ENCODE results near the gene SNAPC3.
"Not testable (repeated sequence)": the region's sequence is repeated elsewhere in the genome, so short reads cannot be mapped to it uniquely, and the experiment has no call there.

SNAPC3 gene

GRCh38 chr9:15420796-15421195 lies 1.9 kb upstream of the SNAPC3 start:
- TF ChIP-seq, protein P1, sequence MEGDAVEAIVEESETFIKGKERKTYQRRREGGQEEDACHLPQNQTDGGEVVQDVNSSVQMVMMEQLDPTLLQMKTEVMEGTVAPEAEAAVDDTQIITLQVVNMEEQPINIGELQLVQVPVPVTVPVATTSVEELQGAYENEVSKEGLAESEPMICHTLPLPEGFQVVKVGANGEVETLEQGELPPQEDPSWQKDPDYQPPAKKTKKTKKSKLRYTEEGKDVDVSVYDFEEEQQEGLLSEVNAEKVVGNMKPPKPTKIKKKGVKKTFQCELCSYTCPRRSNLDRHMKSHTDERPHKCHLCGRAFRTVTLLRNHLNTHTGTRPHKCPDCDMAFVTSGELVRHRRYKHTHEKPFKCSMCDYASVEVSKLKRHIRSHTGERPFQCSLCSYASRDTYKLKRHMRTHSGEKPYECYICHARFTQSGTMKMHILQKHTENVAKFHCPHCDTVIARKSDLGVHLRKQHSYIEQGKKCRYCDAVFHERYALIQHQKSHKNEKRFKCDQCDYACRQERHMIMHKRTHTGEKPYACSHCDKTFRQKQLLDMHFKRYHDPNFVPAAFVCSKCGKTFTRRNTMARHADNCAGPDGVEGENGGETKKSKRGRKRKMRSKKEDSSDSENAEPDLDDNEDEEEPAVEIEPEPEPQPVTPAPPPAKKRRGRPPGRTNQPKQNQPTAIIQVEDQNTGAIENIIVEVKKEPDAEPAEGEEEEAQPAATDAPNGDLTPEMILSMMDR (IDR thresholded peaks at IDR 0.05; ENCODE audit: borderline replicate concordance, control extremely low read depth, extremely low read depth, insufficient read depth, missing control alignments): no peak
- no peak for DNase-seq (ENCODE audit: low spot score)
- in situ Hi-C loops (cut with MboI; ENCODE audit: low sequenced_read_pairs, unreplicated experiment): loop anchor here (25.0 kb wide), 1 partner anchor 133 kb away; no protein-coding TSS in a partner anchor

DNA sequence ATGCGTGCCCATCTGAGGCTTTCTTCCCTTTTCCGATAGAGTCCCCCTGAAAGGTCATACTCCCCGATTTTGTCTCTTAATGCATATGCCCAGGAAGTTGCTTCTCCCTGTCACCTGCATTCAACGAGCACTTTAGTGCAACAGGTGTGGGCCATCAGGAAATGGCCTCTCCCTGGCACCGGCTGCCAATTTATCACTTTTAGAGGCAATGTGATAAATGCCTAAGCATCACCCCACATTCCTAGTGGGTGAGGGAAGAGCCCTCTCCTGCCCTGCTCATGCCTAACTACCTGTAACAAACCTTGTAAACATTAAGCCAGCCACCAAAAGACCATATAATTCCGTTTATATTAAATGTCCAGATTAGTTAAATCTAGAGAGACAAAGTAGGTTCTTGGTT lies 1.1 kb upstream of the SNAPC3 start:
- in situ Hi-C loops (cut with MboI; ENCODE audit: low sequenced_read_pairs, unreplicated experiment): loop anchor here (25.0 kb wide), 1 partner anchor 134 kb away; no protein-coding TSS in a partner anchor
- TF ChIP-seq, protein P1 (IDR thresholded peaks at IDR 0.05; ENCODE audit: borderline replicate concordance, control extremely low read depth, extremely low read depth, insufficient read depth, missing control alignments): no peak
- DNase-seq (ENCODE audit: low spot score): no peak

DNA sequence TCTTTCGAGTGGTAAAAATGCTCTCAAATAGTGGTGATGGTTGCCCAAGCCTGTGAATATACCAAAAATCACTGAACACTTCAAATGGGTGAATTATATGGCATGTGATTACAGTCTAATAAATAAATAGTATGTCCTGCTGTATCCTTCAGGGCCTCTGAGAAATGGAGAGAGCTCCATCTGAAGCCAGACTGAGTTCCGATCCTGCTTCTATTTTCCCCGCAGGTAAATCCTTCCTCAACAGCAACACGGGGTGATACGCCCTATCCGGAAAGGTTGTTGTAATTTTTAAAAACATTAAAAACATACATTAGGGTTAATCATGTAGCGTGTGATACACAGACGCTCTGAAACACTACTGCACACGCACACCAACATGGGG lies 695 bp upstream of the SNAPC3 start:
- in situ Hi-C loops (cut with MboI; ENCODE audit: low sequenced_read_pairs, unreplicated experiment): loop anchor here (25.0 kb wide), 1 partner anchor 135 kb away; no protein-coding TSS in a partner anchor
- TF ChIP-seq, protein P1 (IDR thresholded peaks at IDR 0.05; ENCODE audit: borderline replicate concordance, control extremely low read depth, extremely low read depth, insufficient read depth, missing control alignments): no peak
- DNase-seq (ENCODE audit: low spot score): no peak

- no peak for DNase-seq (ENCODE audit: low spot score)
- in situ Hi-C loops (cut with MboI; ENCODE audit: low sequenced_read_pairs, unreplicated experiment): loop anchor here (25.0 kb wide), 1 partner anchor 136 kb away; no protein-coding TSS in a partner anchor
- TF ChIP-seq, protein P1 (IDR thresholded peaks at IDR 0.05; ENCODE audit: borderline replicate concordance, control extremely low read depth, extremely low read depth, insufficient read depth, missing control alignments): no peak
Measured at GRCh38 chr9:15423231-15423985, 732 bp downstream of the SNAPC3 start.

DNA sequence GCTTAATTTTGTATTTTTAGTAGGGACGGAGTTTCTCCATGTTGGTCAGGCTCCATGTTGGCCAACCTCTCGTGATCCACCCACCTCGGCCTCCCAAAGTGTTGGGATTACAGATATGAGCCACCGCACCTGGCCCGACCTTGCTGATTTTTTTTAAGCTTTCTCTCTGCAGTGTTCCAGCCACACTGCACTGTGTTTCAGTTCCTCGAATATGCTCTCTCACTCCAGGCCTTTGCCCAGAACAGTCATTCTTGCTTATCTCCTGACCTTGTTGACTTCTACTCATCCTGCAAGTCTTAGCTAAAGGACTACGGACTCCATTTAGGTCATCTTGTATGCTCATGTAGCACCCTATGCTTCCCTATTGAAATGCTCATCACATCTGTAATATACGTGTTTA lies 3.3 kb downstream of the SNAPC3 start:
- TF ChIP-seq, protein P1 (IDR thresholded peaks at IDR 0.05; ENCODE audit: borderline replicate concordance, control extremely low read depth, extremely low read depth, insufficient read depth, missing control alignments): no peak
- in situ Hi-C loops (cut with MboI; ENCODE audit: low sequenced_read_pairs, unreplicated experiment): no loop called here
- DNase-seq (ENCODE audit: low spot score): peak; percentile 66

DNA sequence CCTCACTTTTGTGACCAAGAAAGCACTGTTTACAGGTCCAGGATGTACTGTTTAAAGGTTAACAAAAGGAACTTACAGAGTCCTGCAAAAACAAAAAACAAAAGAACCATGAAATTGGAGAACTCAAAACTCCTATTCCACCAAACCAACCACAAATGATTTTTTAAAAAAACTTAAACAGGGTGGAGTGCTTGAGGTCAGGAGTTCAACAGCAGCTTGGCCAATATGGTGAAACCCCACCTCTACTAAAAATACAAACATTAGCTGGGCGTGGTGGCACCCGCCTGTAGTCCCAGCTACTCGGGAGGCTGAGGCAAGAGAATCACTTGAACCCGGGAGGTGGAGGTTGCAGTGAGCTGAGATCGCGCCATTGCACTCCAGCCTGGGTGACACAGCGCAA lies 5.0 kb downstream of the SNAPC3 start:
- in situ Hi-C loops (cut with MboI; ENCODE audit: low sequenced_read_pairs, unreplicated experiment); DNase-seq (ENCODE audit: low spot score): not testable (repeated sequence)

Data from GM13976 (cell line).